Vagina (tissue), 2 donors: ENCODE results near the gene FAM240B.

Experiments
- CTCF ChIP-seq, 3 experiments: fragments of 450-650 bp in 2 of 3; fragments of 200-600 bp in 1 of 3; sonication (generic) in 1 of 3; IDR thresholded peaks; one replicate each; pipeline ENCODE4 v1.5.1; 2017 to 2019; ENCODE audit warnings: antibody characterized with exemption in 3 of 3, mild to moderate bottlenecking in 2 of 3, moderate library complexity in 2 of 3
- POLR2AphosphoS5 ChIP-seq, 2 donors: sonication (generic); formaldehyde crosslinking; IDR thresholded peaks; one replicate each; pipeline ENCODE4 v1.9.0; 2017; ENCODE audit warnings: antibody characterized with exemption in 2 of 2, mild to moderate bottlenecking in 2 of 2, low read depth in 1 of 2; ENCODE audit not compliant: insufficient read depth in 1 of 2

GRCh38 chr9:38644601-38645000, 75.3 kb downstream of the FAM240B start:
- no peak for TF ChIP-seq CTCF (IDR thresholded peaks at IDR 0.05)
- no peak for TF ChIP-seq POLR2AphosphoS5 (IDR thresholded peaks at IDR 0.05; ENCODE audit: insufficient read depth in 1 of 2, low read depth in 1 of 2)
